Measurements from ENCODE around the gene CD36. TPM values are rescaled to one million over a fixed set of nuclear protein-coding genes. Genes with fewer than 3 reads are reported as not detected.

Gene CD36
- total RNA-seq, 1 donor from 2014 or later: 1.6 TPM

DNA sequence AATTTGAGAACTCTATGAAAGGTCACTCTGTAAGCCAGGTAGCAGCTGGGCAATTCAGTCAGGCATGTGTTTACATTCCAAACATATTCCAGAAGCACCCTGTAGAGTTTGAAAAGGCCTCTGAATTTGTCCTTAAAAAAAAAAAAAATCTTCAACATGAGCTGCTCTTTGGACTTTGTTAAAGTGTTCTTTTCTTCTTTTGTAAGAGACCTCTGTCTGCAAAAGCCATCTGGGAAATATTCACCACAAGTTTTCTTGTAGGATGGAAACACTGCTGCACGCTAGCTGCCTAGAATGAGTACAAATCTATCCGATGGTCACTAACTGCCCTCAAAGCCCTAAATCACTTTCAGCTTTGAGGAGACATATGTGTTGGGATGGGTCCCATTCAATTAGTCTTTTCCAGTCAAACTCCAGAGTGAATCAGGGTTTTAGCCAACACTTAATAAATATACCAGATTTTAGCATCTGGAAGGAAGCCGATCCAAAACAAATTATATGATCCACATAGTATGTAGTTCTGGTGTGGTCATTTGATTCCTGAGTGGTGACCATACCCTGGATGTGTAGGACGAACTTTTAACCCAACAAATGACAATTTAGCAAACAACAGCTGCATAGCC lies 85.9 kb downstream of the CD36 start:
- H3K9ac ChIP-seq: no peak overlapping the region
- no peak overlapping the region for H3K4me3 Mint-ChIP-seq

DNA sequence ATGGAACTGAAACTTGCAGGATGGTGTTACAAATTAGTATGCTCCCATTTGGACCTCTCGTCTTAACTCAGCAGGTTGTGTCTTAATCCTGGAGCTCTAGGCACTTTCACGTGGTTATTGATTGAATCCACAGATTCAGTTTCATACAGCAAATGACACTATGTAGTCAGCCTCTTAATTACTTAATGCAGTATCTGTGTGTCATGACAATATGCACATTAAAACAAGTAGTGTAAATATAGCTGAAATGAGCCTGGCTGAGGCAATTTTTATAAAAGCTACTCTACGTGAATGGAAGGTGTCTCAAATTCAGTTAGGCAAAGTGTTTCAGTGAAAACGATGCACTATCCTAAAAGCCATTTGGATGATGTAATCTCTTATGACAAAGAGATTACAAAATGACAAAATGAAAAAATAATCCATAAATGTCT lies 86.8 kb downstream of the CD36 start:
- H3K4me1 ChIP-seq: peaks cover 16% of the 10 kb centered on the region
- no peak for DNase-seq (ENCODE audit: low spot score)
- no peaks in the 10 kb centered on the region for H3K9me3 Mint-ChIP-seq
- no peaks in the 10 kb centered on the region for H3K9me3 ChIP-seq (ENCODE audit: low read depth)
- H3K4me2 ChIP-seq: no peak overlapping the region
- H4K20me1 ChIP-seq (ENCODE audit: low read depth): no peaks in the 10 kb centered on the region
- H3K79me2 ChIP-seq (ENCODE audit: low read depth): no peaks in the 10 kb centered on the region
- peaks cover 44% of the 10 kb centered on the region for H3K4me1 Mint-ChIP-seq
- H3K9ac ChIP-seq: no peak overlapping the region
- H2AFZ ChIP-seq (replicated peaks): no peak overlapping the region
- H3K27ac ChIP-seq: no peak overlapping the region
- no peak overlapping the region for H3K27ac Mint-ChIP-seq
- TF ChIP-seq EZH2 (IDR thresholded peaks at IDR 0.05): no peak
- TF ChIP-seq EZH2phosphoT487 (IDR thresholded peaks at IDR 0.05): no peak
- peaks cover 3% of the 10 kb centered on the region for H3F3A ChIP-seq (ENCODE audit: low read depth)
- no peaks in the 10 kb centered on the region for H3K36me3 Mint-ChIP-seq
- no peak overlapping the region for H3K4me3 ChIP-seq
- no peak overlapping the region for H3K4me3 Mint-ChIP-seq
- no peaks in the 10 kb centered on the region for H3K27me3 ChIP-seq
- H3K36me3 ChIP-seq: no peaks in the 10 kb centered on the region
- H3K27me3 Mint-ChIP-seq (ENCODE audit: insufficient read depth, low read depth): peaks cover 2% of the 10 kb centered on the region

More for the DNA sequence above, 85.9 kb downstream of the CD36 start:
- Mint-ChIP-seq H3K9me3 (no peaks in the 10 kb centered on the region), H3K27me3 (ENCODE audit: insufficient read depth, low read depth) (peaks cover 2% of the 10 kb centered on the region), H3K4me1 (peaks cover 44% of the 10 kb centered on the region), H3K27ac (no peak overlapping the region), H3K36me3 (no peaks in the 10 kb centered on the region)
- Histone ChIP-seq H2AFZ (replicated peaks) (no peak overlapping the region), H4K20me1 (ENCODE audit: low read depth) (no peaks in the 10 kb centered on the region), H3K27me3 (no peaks in the 10 kb centered on the region), H3K4me1 (peaks cover 16% of the 10 kb centered on the region), H3K9me3 (ENCODE audit: low read depth) (no peaks in the 10 kb centered on the region), H3K4me2 (no peak overlapping the region), H3K36me3 (no peaks in the 10 kb centered on the region), H3K4me3 (no peak overlapping the region), H3K27ac (no peak overlapping the region), H3F3A (ENCODE audit: low read depth) (peaks cover 3% of the 10 kb centered on the region), H3K79me2 (ENCODE audit: low read depth) (no peaks in the 10 kb centered on the region)
- peak; percentile 5 for DNase-seq (ENCODE audit: low spot score)
- TF ChIP-seq, protein P1, sequence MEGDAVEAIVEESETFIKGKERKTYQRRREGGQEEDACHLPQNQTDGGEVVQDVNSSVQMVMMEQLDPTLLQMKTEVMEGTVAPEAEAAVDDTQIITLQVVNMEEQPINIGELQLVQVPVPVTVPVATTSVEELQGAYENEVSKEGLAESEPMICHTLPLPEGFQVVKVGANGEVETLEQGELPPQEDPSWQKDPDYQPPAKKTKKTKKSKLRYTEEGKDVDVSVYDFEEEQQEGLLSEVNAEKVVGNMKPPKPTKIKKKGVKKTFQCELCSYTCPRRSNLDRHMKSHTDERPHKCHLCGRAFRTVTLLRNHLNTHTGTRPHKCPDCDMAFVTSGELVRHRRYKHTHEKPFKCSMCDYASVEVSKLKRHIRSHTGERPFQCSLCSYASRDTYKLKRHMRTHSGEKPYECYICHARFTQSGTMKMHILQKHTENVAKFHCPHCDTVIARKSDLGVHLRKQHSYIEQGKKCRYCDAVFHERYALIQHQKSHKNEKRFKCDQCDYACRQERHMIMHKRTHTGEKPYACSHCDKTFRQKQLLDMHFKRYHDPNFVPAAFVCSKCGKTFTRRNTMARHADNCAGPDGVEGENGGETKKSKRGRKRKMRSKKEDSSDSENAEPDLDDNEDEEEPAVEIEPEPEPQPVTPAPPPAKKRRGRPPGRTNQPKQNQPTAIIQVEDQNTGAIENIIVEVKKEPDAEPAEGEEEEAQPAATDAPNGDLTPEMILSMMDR (IDR thresholded peaks at IDR 0.05): no peak
- no peak for TF ChIP-seq EZH2phosphoT487 (IDR thresholded peaks at IDR 0.05)
- TF ChIP-seq EZH2 (IDR thresholded peaks at IDR 0.05): no peak

Small RNA genes lying within 50 kb of the gene (small RNA-seq; reads per million reads assigned to genes)
- gene AC073850.1: not detected

Other genes with a start within 250 kb of the CD36 start
- gene GNAT3, start 126.6 kb upstream of the CD36 start, total RNA-seq (ENCODE audit: low replicate concordance): not detected in 2 replicates